K562 (cell line): ENCODE data around the gene USP10. TPM values are rescaled to one million over a fixed set of nuclear protein-coding genes. Genes with fewer than 3 reads are reported as not detected.

Experiments
- C11orf30 ChIP-seq: fragments of 450-650 bp; IDR thresholded peaks from 2 replicates; pipeline ENCODE4 v1.6.1; 2016; ENCODE audit warnings: low read depth, mild to moderate bottlenecking
- CHD4 ChIP-seq: fragments of 200-600 bp; sonication (generic); IDR thresholded peaks from 3 replicates; pipeline ENCODE4 v1.6.1; 2012; ENCODE audit warnings: low read depth, mild to moderate bottlenecking, mixed read lengths, low read length, inconsistent platforms; ENCODE audit not compliant: insufficient read depth, insufficient replicate concordance, poor library complexity, severe bottlenecking
- MED1 ChIP-seq: sonication (generic); formaldehyde crosslinking; IDR thresholded peaks from 2 replicates; pipeline ENCODE4 v1.8.1; 2023; ENCODE audit warnings: missing genetic modification reagents, borderline replicate concordance
- ZBTB7A ChIP-seq: IDR thresholded peaks from 2 replicates; pipeline ENCODE4 v1.6.1; 2011; ENCODE audit warnings: low read depth, mild to moderate bottlenecking, low read length, moderate library complexity, borderline replicate concordance; ENCODE audit not compliant: control insufficient read depth
- ZNF134 ChIP-seq: fragments of 250-450 bp; sonication (Bioruptor Pico); conservative IDR thresholded peaks from 2 replicates; pipeline ENCODE4 v1.4.0; 2020
- ZNF76 ChIP-seq: fragments of 250-450 bp; sonication (Bioruptor Pico); IDR thresholded peaks from 2 replicates; pipeline ENCODE4 v1.4.0; 2020; ENCODE audit warnings: mild to moderate bottlenecking, moderate library complexity, borderline replicate concordance
- polyA plus RNA-seq, 8 experiments: library from polyadenylated mRNA; depleted of rRNA in 4 of 8; stranded (reverse) in 5 of 8; unstranded in 3 of 8; fragments of >200 nt; fragmentation: Nextera tagmentation in 2 of 8; fragmentation: Illumina TruSeq in 1 of 8; extraction: Ambion mirVana in 2 of 8; extraction: Trizol in 1 of 8; gene quantifications; 2 replicates each; pipeline versions ENCODE4 v1.2.1 to v1.2.3, GENCODE V29; 2011 to 2014; ENCODE audit warnings: inconsistent platforms in 1 of 8, missing spikeins in 1 of 8
- total RNA-seq, 7 experiments: library from RNA; depleted of rRNA in 6 of 7; stranded (reverse); fragments of >200 nt in 6 of 7; fragmentation: Illumina TruSeq in 2 of 7; extraction: Trizol in 2 of 7; gene quantifications; 2 replicates each; pipeline versions ENCODE4 v1.2.1 to v1.2.3, GENCODE V29; 2011 to 2021; ENCODE audit warnings: low replicate concordance in 1 of 7
- TF ChIP-seq, protein P1 (sequence below): sonication (generic); formaldehyde crosslinking; IDR thresholded peaks from 2 replicates; pipeline ENCODE4 v1.8.0; 2023; ENCODE audit warnings: missing genetic modification reagents, mild to moderate bottlenecking, borderline replicate concordance
- TF ChIP-seq, protein P2 (sequence below): fragments of 250-450 bp; sonication (Bioruptor Pico); IDR thresholded peaks from 2 replicates; pipeline ENCODE4 v1.5.1; 2021; ENCODE audit warnings: mild to moderate bottlenecking
- TF ChIP-seq, protein P3 (sequence below), 2 experiments: IDR thresholded peaks; 2 replicates each; pipeline ENCODE4 v1.6.1; 2011; ENCODE audit warnings: borderline replicate concordance in 1 of 2, control low read depth in 1 of 2, low read depth in 1 of 2, low read length in 1 of 2, mild to moderate bottlenecking in 1 of 2, mixed read lengths in 1 of 2, moderate library complexity in 1 of 2; ENCODE audit not compliant: insufficient read depth in 1 of 2, insufficient read length in 1 of 2, poor library complexity in 1 of 2, severe bottlenecking in 1 of 2; ENCODE audit errors: extremely low read depth in 1 of 2
- TF ChIP-seq, protein P4 (sequence below), 3 experiments: fragments of 200-800 bp in 1 of 3; sonication (Bioruptor generic) in 1 of 3; sonication (generic) in 1 of 3; formaldehyde crosslinking in 1 of 3; IDR thresholded peaks; 2 replicates each; pipeline versions ENCODE4 v1.6.1 to v1.8.0; 2016 to 2022; ENCODE audit warnings: mild to moderate bottlenecking in 2 of 3, missing compliant biosample characterization in 2 of 3, missing genetic modification characterization in 2 of 3, missing genetic modification reagents in 1 of 3
- TF ChIP-seq, protein P5 (sequence below): fragments of 450-650 bp; conservative IDR thresholded peaks from 2 replicates; pipeline ENCODE4 v1.6.1; 2016; ENCODE audit warnings: missing genetic modification characterization, low read depth, mild to moderate bottlenecking, control low read depth, missing compliant biosample characterization

Gene USP10
- total and polyA plus RNA-seq, 9 of the 15 experiments (the other 6 are each of a cell fraction or from before 2014, with no cell fraction given): 61.7 to 197 (median 116) TPM

DNA sequence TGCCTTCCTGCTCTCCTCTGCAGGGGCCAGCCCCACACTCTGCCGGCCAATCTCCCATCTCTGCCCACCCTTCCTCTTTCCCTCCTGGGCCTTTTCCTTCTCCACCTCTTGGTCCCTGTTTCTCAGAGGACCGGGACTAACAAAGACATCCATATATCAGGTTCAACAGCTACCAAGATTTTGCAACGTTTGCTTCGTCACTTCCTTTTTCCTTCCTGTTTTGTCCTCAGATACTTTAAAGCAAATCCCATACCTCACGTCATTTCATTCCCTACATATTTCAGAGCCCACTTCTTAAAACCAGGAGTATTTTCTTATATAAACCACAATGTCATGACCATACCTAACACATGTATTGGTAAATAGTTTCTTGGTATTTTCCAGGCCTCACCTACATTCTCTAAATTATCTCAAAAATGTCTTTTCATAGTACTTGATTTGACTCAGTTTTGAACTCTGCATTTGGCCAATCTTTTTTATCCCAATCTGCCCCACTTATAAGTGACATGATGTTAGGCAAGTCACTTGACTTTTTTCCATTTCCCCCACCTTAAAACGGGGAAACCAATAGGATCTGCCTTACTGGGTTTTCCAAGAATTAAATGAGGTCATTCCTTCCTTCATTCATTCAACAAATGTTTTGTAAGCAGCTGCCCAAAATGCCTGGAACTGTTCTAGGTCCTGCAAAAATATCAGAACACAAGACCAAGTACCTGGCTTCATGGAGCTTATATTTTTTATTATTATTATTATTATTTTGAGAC, 7.2 kb upstream of the USP10 start (continued):
- TF ChIP-seq, protein P1, sequence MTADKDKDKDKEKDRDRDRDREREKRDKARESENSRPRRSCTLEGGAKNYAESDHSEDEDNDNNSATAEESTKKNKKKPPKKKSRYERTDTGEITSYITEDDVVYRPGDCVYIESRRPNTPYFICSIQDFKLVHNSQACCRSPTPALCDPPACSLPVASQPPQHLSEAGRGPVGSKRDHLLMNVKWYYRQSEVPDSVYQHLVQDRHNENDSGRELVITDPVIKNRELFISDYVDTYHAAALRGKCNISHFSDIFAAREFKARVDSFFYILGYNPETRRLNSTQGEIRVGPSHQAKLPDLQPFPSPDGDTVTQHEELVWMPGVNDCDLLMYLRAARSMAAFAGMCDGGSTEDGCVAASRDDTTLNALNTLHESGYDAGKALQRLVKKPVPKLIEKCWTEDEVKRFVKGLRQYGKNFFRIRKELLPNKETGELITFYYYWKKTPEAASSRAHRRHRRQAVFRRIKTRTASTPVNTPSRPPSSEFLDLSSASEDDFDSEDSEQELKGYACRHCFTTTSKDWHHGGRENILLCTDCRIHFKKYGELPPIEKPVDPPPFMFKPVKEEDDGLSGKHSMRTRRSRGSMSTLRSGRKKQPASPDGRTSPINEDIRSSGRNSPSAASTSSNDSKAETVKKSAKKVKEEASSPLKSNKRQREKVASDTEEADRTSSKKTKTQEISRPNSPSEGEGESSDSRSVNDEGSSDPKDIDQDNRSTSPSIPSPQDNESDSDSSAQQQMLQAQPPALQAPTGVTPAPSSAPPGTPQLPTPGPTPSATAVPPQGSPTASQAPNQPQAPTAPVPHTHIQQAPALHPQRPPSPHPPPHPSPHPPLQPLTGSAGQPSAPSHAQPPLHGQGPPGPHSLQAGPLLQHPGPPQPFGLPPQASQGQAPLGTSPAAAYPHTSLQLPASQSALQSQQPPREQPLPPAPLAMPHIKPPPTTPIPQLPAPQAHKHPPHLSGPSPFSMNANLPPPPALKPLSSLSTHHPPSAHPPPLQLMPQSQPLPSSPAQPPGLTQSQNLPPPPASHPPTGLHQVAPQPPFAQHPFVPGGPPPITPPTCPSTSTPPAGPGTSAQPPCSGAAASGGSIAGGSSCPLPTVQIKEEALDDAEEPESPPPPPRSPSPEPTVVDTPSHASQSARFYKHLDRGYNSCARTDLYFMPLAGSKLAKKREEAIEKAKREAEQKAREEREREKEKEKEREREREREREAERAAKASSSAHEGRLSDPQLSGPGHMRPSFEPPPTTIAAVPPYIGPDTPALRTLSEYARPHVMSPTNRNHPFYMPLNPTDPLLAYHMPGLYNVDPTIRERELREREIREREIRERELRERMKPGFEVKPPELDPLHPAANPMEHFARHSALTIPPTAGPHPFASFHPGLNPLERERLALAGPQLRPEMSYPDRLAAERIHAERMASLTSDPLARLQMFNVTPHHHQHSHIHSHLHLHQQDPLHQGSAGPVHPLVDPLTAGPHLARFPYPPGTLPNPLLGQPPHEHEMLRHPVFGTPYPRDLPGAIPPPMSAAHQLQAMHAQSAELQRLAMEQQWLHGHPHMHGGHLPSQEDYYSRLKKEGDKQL (CRISPR knock-in tag): no peak
- TF ChIP-seq, protein P2, sequence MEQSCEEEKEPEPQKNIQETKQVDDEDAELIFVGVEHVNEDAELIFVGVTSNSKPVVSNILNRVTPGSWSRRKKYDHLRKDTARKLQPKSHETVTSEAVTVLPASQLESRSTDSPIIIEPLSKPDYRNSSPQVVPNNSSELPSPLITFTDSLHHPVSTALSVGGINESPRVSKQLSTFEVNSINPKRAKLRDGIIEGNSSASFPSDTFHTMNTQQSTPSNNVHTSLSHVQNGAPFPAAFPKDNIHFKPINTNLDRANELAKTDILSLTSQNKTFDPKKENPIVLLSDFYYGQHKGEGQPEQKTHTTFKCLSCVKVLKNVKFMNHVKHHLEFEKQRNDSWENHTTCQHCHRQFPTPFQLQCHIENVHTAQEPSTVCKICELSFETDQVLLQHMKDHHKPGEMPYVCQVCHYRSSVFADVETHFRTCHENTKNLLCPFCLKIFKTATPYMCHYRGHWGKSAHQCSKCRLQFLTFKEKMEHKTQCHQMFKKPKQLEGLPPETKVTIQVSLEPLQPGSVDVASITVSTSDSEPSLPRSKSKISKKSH (CRISPR knock-in tag): no peak
- TF ChIP-seq CHD4 (no peak), ZNF76 (no peak), C11orf30 (peak; percentile 50), ZNF134 (CRISPR knock-in tag) (no peak), ZBTB7A (no peak), MED1 (CRISPR knock-in tag) (no peak)
- TF ChIP-seq, protein P3, sequence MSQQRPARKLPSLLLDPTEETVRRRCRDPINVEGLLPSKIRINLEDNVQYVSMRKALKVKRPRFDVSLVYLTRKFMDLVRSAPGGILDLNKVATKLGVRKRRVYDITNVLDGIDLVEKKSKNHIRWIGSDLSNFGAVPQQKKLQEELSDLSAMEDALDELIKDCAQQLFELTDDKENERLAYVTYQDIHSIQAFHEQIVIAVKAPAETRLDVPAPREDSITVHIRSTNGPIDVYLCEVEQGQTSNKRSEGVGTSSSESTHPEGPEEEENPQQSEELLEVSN (IDR thresholded peaks at IDR 0.05; ENCODE audit: borderline replicate concordance in 1 of 2, extremely low read depth in 1 of 2, insufficient read depth in 1 of 2, insufficient read length in 1 of 2, low read depth in 1 of 2, low read length in 1 of 2, poor library complexity in 1 of 2, severe bottlenecking in 1 of 2): no peak
- TF ChIP-seq, protein P4, sequence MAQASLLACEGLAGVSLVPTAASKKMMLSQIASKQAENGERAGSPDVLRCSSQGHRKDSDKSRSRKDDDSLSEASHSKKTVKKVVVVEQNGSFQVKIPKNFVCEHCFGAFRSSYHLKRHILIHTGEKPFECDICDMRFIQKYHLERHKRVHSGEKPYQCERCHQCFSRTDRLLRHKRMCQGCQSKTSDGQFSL (CRISPR knock-in tag; IDR thresholded peaks at IDR 0.05): no peak
- TF ChIP-seq, protein P4 (tag; IDR thresholded peaks at IDR 0.05): no peak
- TF ChIP-seq, protein P5, sequence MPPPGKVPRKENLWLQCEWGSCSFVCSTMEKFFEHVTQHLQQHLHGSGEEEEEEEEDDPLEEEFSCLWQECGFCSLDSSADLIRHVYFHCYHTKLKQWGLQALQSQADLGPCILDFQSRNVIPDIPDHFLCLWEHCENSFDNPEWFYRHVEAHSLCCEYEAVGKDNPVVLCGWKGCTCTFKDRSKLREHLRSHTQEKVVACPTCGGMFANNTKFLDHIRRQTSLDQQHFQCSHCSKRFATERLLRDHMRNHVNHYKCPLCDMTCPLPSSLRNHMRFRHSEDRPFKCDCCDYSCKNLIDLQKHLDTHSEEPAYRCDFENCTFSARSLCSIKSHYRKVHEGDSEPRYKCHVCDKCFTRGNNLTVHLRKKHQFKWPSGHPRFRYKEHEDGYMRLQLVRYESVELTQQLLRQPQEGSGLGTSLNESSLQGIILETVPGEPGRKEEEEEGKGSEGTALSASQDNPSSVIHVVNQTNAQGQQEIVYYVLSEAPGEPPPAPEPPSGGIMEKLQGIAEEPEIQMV: no peak
